Endometrial microvascular endothelial cells (primary cell): Measurements from ENCODE around the gene NECTIN1. TPM values are rescaled to one million over a fixed set of nuclear protein-coding genes. Genes with fewer than 3 reads are reported as not detected.
"Not testable (repeated sequence)": the region's sequence is repeated elsewhere in the genome, so short reads cannot be mapped to it uniquely, and the experiment has no call there.

Source experiments
- in situ Hi-C: cut with HindIII; loops from 2 replicates; pipeline ENCODE4 v1.10.0; 2017; ENCODE audit warnings: low sequenced_read_pairs, low pct_unique_long_range_greater_than_20kb; ENCODE audit errors: inconsistent ontology term
- total RNA-seq: library from RNA; depleted of rRNA; stranded (reverse); fragments of >200 nt; gene quantifications from one replicate; pipeline ENCODE4 v1.2.3, GENCODE V29; 2015; ENCODE audit errors: inconsistent ontology term

The NECTIN1 gene
- total RNA-seq, 1 donor from 2014 or later, result 23.6 TPM

GRCh38 chr11:119616586-119617339, 112.2 kb downstream of the NECTIN1 start:
- in situ Hi-C loops, result no loop called here

GRCh38 chr11:119615882-119616196, 113.2 kb downstream of the NECTIN1 start:
- in situ Hi-C loops, result no loop called here

GRCh38 chr11:119615003-119615881, 113.8 kb downstream of the NECTIN1 start:
- in situ Hi-C loops, result no loop called here

GRCh38 chr11:119614222-119615002, 114.6 kb downstream of the NECTIN1 start:
- in situ Hi-C loops, result no loop called here

DNA sequence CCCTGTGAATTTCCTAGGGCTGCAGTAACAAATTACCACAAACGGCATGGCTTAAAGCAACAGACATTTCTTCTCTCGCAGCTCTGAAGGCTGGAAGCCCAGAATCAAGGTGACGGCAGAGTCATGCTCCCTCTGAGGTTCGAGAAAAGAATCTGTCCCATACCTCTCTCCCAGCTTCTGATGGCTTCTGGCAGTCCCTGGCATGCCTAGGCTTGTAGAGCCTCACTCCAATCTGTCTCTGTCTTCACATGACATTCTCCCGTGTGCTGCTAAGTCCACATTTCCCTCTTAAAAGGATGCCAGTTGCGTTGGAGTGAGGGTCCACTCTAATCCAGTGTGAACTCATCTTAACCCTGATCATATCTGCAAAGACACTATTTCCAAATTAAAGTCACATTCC, 116.2 kb downstream of the NECTIN1 start:
- in situ Hi-C loops, result no loop called here

DNA sequence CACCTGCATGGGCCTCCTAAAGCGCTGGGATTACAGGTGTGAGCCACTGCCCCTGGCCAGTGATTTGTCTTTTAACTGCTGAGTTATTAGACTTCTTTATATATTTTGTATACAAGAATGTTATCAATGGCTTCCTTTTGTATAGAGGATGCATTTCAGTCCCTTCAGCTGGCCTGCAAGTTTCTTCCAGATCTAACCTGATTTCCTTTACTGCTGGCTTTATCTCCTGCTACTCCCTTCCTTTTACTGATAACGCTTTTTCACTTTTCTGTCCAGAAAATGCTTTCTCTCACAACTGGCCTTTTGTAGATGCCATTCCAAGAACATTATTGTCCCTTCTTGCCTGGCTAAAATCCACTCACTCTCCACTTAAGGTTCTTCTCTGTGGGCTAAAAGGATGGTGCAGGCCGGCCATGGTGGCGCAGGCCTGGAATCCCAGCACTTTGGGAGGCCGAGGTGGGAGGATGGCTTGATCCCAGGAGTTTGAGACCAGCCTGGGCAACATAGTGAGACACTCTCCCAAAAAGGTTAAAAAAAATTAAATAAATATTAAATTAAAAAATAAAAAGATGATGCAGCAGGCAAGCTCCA, 118.1 kb downstream of the NECTIN1 start:
- in situ Hi-C loops, result no loop called here

DNA sequence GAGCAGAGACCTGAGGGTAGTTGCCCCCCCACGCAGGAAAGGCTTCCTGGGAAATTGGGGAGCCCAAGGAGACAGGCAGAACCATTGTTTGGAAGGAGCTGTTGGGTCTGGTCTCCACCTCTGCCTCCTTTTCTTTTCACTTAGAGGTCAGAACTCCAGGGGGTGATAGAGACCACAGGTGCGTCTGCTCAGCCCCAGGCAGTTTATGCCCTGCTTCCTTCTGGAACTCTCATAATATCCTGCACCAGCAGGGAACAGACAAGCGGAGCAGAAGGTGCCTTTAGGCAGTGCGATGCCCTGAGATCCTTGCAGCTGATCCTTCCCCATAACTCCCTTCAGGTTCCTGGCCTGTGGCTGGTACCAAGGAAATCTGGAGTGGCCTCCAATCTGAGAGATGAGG, 120.2 kb downstream of the NECTIN1 start:
- in situ Hi-C loops, result no loop called here

DNA sequence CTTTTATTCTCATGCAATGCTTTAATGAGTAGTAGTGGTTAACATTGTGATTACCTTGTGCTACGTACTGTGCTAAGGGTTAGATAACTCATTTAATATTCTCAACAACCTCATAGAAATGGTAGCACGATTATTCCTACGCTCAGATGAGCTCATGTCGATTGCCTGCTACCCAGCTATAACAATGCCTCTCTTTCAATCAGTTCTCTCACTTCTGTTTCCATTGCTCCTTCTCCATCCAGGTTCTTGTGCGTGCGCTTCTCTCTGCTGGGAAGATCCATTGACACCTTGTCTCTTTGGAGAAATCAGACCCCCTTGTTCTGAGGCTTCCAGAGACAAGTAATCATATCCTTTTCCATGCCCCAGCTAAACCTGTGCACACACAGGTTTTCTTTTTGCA, 120.8 kb downstream of the NECTIN1 start:
- in situ Hi-C loops, result no loop called here

GRCh38 chr11:119607726-119608125, 121.3 kb downstream of the NECTIN1 start:
- in situ Hi-C loops, result no loop called here

DNA sequence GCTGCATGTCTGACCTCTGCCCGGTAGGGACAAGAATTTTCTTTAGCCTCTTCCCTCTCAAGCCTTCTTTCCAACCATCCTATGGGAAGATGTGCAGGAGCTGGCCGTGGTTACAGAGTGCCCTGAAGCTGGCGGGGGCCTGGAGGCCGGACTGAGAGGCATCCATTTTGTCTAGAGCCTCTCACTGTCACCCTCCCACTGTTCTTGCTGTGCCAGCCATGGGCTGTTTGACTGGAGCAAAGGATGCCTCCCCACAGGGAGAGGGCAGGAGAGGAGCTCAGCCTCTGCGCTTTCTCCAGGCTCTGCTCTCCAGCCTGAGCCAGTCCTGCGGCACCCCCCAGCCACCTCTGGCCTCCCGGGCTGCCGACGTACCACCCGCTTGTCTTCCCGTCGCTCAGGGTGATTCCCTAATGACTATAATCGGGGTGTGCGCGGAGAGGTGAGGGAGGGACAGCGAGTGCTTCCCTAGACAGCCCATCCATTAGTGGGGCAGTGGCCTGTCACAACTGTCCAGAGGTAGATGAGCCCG, 123.8 kb downstream of the NECTIN1 start:
- in situ Hi-C loops, result no loop called here

DNA sequence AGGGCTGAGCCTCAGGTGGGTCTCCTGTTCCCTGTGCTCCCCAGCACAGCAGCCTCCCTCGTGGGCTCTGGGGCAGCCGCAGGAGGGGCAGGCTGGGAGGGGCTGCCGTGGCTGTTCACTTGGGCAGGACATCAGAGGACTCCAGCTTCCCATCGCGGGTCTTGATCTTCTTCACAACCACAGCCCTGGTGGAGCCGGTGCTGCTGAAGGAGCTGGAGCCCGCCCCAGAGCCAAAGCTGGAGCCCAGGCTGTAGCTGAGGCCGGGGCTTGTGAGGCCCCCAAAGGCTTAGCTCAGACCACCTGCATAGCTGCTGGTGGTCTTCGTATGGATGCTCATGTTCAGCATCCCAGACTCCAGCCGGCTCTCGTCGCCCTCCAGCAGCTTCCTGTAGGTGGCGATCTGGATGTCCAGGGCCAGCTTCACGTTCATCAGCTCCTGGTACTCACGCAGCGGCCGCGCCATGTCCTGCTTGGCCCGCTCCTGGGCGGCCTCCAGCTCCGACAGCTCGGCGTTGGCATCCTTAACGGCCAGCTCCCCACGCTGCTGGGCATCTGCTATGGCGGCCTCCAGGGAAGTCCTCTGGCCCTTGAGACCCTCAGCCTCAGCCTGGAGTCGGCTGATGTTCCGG, 126.1 kb downstream of the NECTIN1 start:
- in situ Hi-C loops, result no loop called here

GRCh38 chr11:119599864-119600541, 129.0 kb downstream of the NECTIN1 start:
- in situ Hi-C loops, result no loop called here

DNA sequence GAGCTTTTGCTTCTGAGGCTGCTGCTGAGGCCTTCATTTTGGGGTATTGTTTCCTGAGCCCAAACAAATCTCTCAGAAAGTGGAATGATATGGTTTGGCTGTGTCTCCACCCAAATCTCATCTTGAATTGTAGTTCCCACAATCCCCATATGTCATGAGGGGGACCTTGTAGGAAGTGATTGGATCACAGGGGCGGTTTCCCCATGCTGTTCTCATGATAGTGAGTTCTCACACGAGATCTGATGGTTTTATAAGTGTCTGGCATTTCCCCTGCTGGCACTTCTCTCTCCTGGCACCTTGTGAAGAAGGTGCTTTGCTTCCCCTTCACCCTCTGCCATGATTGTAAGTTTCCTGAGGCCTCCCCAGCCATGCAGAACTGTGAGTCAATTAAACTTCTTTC, 133.1 kb downstream of the NECTIN1 start:
- in situ Hi-C loops, result not testable (repeated sequence)

DNA sequence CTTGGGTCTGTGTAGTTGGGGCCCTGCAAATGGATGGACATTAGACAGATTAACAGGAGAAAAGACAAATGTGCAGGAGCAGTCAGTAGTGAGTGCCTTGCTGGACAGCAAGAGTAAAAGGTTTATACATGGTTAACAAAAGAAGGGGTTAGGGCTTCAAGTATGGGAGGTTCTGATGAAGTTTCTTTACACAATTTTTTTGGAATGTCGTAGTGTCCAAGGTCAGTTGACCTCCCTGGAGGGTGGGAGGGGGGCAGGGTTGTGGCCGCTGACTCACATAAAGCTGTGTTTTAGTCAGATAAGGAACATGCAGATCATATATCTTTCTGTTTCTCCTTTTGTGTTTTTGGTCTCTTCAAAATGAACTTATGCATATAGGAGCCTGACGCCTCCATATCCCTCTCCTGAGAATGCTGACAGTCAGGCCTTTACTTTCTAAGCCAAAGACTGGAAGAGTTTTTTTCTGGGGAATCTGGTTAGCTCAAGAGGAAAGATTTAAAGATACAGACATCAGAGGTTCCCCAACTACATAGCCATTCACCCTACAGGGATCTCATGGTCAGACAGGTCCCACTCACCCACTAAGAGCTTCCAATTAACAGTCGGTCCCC, 134.3 kb downstream of the NECTIN1 start:
- in situ Hi-C loops, result no loop called here

DNA sequence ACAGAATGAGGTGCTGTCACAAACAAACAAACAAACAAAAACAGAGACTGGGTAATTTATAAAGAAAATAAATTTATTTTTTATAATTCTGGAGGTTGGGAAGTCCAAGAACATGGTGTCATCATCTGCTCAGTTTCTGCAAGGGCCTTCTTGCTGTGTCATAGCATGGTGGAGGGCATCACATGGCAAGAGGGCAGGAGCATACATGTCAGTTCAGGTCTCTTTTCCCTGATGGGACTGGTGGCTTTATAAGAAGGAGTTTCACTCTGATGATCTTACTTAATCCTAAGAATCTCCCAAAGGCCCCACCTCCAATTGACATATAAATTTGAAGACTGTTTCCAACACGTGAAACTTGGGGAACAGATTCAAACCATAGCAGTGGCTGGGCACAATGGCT, 135.7 kb downstream of the NECTIN1 start:
- in situ Hi-C loops, result no loop called here

DNA sequence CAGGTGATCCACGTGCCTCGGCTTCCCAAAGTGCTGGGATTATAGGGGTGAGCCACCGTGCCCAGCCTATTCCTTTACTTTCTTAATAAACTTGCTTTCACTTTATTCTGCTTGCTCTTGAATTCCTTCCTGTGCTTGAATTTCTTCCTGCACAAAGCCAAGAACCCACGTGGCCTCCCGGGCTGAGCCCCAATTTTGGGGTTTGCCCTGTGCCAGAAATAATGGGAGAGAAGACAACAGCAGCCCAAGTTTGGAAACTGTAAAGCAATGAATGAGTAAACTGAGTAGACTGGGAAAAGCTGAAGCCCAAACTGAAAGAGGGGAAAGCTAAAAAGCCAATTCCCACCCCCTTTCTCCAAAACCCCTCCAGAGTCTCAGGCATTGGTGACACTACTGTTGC, 136.4 kb downstream of the NECTIN1 start:
- in situ Hi-C loops, result no loop called here

DNA sequence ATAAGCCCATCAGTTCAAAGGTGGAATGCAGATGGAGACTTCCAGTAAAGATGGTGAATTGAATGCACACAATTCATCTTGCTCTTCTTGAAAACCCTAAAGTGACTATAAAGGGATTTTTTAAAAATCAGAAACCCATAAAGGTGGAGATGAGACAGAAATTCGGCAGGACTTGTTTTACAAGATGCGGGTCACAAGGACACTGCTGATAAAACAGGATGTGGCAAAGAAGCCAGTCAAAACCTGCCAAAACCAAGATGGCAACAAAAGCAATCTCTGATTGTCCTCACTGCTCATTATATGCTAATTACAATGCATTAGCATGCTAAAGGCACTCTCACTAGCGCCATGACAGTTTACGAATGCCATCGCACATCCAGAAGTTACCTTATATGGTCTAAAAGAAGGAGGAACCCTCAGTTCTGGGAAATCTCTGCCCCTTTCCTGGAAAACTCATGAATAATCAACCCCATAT, 137.1 kb downstream of the NECTIN1 start:
- in situ Hi-C loops, result no loop called here
